HG03095 (cell line): ENCODE results near the gene FOXP1.

Source experiments
- ATAC-seq: cut with Tn5 transposase; IDR thresholded peaks from one replicate; pipeline ENCODE4 v1.9.1; 2021; ENCODE audit warnings: moderate library complexity; ENCODE audit not compliant: unreplicated experiment

FOXP1 gene

DNA sequence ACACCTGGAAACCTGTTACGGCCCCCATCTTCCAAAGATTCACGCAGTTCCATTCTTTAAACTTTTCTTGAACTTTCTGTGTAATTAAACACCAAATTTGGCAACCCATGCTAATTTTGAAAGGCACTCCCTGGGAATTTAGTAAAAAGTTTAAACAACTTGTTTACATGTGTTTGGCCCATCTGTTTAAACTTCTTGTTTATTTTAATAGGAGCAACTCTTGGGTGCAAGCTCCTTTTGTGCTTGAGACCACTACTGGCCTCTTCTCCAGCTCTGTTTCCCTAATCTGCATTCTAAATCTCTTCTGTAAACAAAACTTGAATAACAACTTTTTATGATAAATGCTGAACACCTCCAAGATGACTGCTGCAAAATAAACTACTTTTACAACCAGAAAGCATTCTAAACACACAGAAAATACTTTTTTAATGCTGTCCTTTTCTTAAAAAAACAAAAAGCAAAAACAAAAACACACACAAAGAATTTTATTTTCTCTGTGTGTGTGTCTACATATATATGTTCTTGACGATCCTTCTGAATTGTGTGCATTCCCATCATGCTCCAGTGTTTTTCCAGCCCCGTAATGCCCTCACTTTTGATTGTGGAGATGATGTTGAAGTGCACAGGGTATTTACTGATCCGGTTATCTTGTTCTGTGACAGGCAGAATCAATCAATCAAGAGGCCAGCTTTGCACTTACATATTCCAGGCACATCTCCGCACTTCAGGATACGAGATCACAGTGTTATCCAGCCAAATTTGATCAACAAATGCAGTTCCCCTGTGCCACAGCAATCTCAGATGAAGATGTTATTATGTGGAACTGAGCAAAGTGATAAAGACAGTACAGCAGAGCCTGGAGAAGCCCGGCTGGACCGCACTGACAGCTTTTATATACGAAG is 416.9 kb downstream of the FOXP1 start:
- ATAC-seq, result no peak

DNA sequence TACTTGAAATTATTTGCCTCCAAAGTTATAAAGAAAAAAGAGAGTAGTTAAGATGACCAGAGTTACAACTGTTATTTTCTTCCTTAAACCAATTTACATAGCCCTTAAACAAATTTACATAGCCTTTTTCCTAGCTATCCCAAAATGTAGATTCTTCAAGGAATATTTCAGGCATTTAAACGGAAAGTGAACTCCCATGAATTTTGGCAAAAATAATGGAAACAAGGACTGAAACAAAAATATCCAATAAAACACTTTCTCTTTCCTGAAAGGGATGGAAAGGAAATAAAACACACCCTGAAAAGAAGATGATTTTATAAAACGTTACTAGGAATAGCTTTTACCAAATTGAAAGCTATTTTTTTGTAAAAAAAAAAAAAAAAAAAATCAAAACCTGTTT is 418.6 kb downstream of the FOXP1 start:
- ATAC-seq, result no peak

DNA sequence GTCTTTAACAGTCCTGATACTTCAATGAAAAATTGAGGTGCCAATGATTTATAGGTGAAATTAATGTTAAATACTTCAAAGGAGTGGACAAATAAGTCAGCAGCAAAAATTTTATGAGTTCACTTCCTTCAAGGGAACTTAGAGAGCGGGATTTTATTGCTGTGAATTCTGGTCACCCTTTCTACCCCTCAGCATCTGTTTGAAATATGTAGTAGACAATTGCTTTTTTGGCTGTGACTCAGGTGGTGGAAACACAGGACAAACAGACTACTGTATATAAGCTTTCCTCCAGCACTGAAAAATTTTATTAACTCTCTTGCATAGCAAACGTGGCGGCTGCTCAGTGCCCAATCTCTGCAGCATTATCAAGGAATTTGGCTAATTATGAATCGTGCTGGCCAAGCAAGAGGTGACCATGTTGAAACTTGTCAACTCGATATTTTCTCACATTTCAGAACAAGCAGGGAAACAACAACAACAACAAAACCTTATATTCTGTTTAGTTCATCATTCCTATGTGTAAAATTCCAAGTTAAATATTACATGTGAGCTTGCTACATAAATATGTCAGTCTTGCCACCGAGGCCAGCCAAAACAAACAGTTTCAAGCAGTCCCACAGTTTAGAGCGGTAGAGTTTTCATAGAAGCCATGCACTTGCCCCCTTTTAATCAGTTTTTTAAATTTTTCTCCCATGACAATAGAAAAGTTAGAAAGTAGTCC is 420.2 kb downstream of the FOXP1 start:
- ATAC-seq, result no peak

DNA sequence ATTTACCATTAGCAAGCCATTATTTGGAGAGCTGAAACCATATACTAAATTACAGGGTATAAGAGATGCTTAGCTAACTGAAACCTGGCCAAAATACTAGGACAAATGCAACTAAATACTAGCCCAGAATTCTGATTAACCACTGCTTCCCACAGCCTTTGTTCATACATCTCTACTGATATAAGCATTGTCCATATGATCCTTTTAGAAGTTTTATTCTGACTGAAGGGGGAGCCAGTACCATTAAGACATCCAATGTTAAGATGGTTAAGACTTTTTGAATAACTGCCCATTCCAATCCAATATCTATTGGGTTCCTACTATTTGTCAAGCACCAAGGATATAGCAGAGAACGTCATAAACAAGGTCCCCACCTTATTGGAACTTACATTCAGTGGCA is 421.3 kb downstream of the FOXP1 start:
- ATAC-seq, result no peak

DNA sequence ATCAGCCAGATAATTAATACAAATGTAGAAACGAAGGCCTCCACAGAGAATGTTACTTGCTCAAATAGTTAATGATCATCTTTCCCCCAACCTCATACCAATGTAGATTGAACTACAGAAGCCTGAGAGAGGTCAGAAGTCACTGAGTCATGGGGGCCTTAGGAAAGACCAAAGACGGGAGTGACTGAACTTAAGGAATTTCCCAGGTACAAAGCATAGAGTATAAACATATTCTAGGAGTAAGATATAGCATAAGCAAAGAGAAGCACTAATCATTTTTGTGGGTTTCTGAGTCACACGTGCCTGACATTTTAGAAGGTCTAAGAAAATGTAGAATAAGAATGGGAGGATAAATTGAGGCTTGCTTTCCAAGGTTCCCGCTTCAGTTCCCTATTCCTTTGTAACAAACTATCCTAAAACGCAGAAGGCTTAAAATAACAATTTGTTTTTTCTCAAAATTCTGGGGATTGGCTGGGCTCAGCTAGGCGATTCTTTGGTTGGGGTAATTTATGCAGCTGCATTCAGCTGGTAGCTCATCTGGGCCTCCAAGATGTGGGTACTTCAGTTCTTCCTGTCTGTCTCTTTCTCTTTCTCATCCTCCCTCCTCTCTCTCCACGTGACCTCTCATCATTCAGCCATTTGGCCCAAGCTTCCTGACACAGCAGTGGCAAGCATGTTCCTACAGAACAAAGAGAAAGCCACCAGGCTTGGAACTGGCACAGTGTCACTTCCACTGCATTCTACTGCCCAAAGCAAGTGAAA is 422.6 kb downstream of the FOXP1 start:
- no peak for ATAC-seq

DNA sequence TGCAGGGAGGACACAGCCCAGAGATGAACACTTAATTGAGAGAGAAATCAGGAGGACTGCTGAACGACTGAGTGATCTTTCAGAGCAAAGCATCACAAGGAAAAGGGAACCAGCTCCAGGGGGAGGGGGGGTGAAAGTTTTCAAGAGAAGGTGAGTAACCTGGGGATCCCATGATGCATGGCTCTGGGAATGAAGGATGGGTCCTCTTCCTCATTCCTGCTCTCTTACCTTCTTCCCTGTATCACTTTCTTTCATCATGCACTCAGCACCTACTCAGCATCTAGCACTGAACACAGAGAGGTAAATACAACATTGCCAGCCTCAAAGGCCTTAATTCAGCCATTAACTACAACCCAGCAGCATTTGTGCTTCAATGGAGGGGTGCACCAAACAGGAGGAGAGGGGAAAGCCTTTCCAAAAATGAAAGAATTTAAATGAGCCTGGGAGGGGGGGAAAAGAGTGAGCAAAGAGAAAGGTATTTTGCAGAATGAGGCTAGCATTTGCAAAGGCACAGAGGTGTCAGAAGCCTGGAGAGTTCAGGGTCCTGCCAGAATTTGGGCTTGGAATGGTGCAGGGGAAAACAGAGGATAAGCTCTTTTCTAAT is 427.4 kb downstream of the FOXP1 start:
- no peak for ATAC-seq

DNA sequence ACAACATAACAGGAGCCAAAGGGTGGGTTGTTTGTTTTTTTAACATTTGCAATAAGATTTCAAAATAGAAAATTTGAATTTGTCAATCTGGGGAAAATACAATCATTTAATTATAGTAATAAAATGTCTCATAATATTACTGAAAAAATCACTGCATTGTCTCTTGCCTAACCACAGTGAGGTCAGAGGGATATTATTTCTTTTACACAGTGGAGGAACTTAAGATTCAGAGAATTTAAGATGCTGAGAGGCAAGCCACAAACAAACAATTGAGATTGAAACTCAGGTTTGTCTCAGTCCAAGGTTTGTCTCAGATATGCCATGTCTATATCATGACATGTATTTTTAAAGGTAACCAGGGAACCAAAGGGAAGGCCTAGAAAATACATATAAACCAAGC is 428.7 kb downstream of the FOXP1 start:
- no peak for ATAC-seq

DNA sequence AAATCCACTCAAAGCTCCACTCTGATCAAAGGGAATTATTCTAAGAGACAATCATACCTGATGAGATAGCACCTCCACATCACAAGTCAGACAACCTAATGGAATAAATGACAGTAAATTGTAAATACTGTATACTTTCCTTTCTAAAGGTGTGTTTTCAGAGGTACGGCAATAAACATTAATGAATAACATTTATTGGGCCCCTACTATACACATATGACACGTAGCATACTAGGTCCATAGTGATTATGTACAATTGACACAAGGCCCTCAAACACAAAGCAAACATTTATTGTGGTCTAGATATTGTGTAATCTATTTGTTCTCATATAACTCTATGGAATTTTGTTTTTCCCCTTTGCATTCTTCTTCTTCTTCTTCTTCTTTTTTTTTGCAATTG is 429.8 kb downstream of the FOXP1 start:
- ATAC-seq, result no peak

DNA sequence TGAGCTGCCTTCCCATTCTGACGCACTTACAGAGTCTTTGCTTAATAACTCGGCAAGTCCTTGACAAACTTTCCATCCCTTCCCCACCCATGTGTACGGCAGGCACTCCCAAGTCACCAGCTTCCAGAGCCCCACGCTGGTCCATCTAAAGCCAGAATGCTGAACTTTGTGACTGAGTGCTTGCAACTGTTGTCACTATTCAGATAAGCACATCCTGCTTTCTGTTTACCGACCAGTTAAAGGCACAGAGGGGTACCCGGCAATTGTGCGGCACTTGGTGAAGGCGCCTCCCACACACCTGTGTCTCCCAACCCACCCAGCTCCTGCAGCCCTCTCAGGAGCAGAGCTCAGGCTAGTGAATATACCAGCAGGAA is 430.6 kb downstream of the FOXP1 start:
- no peak for ATAC-seq

DNA sequence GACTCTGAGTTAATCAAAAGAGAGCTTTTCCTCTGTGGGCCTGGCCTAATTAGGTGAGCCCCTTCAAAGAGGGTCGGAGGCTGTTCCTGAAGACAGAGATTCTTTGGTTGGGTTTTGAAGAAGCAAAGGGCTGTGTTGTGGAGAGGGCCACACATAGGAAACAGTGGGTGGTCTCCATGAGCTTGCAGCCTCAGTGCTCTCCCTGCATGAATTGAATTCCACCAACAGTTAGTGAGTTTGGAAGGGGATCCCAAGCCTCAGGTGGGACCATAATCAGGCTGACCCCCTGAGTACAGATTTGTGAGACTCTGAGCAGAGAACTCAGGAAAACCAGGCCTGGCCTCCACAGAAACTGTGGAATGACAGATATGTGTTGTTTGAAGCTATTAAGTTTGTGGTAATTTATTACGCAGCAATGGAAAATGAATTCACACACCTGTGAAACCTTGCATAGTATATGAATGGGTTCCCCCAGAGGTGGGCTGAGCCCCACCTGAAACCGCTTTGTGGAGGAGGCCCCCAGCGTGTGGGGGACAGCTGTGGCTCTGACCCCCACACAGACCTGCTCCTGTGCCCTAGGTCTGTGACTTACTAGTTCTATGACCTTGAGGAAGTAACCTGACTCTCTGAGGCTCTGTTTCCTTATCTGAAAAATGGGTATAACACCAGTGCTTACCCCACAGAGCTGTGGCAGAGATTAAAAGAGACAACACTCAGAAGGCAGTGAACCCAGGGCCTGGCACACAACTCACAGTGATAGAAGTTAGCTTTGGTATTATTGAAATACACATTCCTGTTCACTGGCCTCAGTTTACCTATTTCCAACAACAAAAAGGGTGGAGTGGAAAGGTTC is 431.3 kb downstream of the FOXP1 start:
- no peak for ATAC-seq

DNA sequence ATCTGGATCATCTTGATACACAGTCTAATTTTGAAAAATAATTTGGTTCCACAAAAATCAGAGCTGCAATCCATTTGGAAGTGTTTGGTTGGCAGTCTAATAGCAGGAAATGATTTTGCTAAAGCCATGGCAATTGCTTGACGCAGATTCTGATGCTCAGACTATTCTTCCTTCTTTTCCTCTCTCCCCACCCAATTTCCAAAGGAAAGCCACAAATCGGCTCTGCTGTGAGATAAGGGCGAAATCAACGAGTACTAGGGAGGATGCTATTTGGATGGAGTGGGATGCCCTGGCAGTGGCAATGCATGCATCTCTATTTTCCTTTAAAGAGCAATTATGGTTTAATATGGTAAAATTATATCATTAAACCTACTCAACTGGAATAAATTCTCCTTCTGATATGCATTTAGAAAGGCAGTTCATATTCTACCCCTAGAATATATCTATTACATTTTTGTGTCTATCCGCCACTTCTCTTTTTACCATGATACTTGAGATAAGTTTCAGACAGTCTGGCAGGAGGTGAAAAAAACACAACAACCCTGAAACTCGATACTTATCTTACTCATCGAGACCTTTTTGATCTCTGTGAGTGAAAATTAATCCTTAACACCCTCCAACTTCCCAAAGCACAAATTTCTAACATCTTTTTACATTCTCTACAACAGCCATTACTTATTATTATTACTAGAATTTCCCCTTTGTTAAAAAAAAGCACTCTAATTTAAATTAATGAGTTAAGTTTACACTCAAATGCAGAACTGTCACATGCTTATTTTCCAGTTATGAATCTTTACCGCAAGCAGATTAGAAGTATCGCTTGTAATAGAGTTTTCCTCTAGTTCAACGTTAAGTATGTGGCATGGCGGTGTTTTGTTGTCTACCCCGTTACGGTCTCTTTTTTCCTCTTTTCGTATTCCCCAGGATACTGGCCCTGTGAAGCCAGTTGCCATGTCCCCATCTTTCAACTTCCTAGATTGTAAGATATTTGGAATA is 433.3 kb downstream of the FOXP1 start:
- peak; percentile 47 for ATAC-seq

DNA sequence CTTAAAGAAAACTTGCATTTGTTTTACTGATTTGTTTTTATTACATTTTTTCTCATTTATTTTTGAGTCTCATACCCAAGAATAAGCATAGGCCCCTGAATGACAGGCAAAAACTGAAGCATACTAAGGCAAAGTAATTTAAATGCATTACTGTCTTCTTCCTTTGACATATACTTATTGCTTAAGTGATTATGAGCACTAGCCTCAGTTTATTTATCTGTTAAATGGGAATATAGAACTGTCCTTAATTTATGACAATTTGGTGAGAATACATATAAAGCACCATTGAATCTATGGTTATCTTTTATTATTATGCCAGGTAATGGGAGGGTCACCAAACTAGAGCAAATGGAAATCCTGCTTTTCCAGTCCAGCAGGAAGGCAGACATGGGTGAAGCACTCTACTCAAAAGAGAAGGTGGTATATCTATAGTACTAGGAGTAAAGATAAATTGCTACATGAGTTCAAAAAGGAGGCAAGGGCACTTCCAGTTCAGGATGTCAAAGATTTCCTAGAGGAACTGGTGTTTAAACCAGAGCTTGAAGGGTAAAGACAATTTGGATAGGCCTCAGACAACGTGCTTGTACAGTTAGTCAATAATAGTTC is 435.0 kb downstream of the FOXP1 start:
- ATAC-seq, result no peak

DNA sequence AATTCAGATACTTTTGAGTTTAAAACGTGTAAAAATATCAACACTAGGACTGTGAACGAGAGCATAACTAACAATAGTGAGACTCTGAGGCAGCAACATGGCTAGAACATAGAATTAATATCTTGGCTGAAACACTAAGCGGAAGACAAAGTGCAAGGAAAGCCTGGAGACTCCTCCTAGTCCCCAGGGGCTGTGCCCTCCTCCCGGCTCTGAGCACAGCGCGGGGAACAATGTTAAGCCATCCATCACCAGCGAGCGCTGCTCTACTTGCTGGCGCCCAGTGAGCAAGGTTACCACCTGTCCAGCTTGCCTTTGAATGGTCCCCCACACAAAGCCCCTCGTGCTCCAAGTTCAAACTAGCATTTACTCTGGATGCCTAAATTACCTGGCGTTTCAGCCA is 436.9 kb downstream of the FOXP1 start:
- ATAC-seq, result no peak

DNA sequence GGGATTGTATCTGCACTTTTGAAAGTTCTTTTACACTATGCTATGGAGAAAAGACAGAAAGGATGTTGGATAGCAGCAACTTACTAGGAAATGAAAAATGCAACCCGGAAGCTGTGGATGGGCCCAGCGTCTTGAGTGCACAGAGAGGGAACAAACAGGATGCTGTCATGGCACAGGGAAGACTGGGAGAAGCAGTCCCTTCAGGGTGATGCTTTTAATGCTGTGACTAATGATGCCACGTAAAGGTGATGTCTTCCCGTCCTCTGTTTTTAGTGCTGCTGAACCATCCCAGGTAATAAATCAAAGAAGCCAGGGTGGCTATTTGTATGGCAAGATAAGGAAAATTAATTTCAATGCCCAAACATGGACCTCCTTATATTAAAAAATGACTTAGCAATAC is 437.6 kb downstream of the FOXP1 start:
- no peak for ATAC-seq

DNA sequence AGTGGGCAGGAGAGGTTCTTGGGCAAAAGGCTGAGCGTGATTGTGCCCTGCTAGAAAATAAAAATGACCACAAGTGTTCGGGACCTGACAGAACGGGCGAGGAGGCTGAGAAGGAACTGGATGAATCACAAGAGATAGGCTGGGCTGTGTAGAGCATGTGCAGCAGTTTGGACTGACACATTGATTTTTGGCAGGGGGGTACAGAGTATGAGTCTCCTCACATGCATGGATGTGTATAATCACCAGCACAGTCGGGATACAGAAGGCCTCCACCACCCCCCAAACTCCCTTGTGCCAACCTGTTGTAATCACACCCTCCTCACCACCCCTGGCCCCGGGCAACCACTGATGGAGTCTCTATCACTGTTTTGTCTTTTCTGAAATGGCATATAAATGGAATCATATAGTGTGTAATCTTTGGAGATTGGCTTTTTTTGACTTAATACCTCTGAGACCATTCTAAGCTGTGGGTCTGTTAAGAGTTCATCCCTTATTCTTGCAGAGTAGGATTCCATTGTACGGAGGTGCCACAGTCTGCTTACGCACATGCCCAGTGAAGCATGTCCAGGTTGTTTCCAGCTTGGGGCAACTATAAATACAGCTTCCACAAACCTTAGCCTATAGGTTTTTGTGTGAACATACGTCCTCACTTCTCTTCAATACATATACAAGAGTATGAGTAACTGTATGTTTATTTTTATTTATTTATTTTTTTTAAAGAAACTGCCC is 438.8 kb downstream of the FOXP1 start:
- ATAC-seq, result no peak

DNA sequence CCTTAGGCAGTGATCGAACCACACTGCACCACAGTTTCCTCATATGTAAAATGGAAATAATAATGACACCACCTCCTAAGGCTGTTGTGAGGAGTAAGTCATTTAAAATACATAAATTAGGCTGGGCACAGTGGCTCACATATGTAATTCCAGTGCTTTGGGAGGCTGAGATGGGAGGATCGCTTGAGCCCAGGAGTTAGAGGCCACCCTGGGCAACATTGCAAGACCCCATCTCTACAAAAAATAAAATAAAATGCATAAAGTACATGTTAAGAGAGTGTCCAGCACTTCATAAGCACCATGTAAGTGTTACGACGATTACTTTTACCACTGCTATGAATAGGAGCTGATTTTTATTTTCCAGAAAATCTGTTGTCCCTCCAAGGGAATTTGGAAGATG is 440.0 kb downstream of the FOXP1 start:
- ATAC-seq, result no peak

DNA sequence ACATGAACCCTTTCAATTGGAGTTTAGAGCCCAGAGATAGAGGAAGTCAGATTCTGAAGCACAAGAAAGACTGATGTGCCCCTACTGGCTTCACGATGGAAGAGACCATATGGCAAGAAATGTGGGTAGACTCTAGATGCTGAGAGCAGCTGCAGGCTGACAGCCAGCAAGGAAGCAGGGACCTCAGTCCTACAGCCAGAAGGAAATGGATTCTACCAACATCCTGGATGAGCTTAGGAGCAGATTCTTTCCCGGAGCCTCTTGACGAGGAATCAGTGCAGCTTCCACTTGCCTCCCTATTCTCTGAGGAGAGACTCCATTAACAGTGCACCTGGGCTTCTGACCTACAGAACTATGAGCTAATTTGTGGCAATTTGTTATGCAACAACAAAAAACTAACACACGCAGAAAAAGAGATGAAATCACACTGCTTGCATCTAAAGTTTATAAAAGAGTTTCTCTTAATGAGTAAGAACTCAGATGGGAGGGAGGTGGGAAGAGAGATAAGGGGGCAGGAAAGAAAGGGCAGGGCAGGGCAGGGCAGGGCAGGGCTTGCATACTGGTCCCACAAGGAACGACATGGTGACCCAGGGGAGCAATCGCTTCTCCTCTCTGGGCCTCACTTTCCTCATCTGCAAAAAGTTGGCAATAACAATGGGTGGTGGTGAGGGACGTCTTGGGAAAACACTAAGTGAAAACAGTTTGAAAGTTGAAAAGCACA is 440.9 kb downstream of the FOXP1 start:
- ATAC-seq, result no peak
